HCT116 (cell line): ENCODE measurements around the gene PXN. TPM values are rescaled to one million over a fixed set of nuclear protein-coding genes. Genes with fewer than 3 reads are reported as not detected.

Experiments used
- ATAC-seq: fragments of 200-7000 bp; cut with Tn5 transposase; 2 replicates; pipeline ENCODE4 v1.9.1; 2020; ENCODE audit warnings: mild to moderate bottlenecking, moderate library complexity
- BruUV-seq: library from RNA; stranded (reverse); fragments of 400-500 nt; replicated peaks from 2 replicates; lab custom pipeline; 2021; lab: Mats Ljungman, UMichigan
- CTCF ChIA-PET: fragments of 300-600 bp; sonication (Branson Sonifier 250); formaldehyde crosslinking; loops from one replicate; lab custom pipeline; 2021; ENCODE audit warnings: antibody characterized with exemption; lab: Charles Lee
- POLR2A ChIA-PET: fragments of 300-600, 350-600 bp; sonication (Branson Sonifier 250); formaldehyde crosslinking; loops from one replicate; lab custom pipeline; 2021; ENCODE audit warnings: antibody characterized with exemption; lab: Charles Lee
- RAD21 ChIA-PET, 2 experiments: fragments of 300-600 bp; sonication (Branson Sonifier 250); formaldehyde crosslinking; loops; one replicate each; lab custom pipeline; 2023; ENCODE audit warnings: low total read pairs in 2 of 2; ENCODE audit not compliant: uncharacterized antibody in 2 of 2, unreplicated experiment in 2 of 2, low non-redundant PET in 1 of 2; lab: Charles Lee
- DNase-seq: peaks from one replicate; pipeline ENCODE4 v3.0.0-alpha.2; 2010; ENCODE audit warnings: low read depth, low spot score
- H2AFZ ChIP-seq: fragments of 200-600 bp; shearing (Covaris generic), sonication (generic); 2 replicates; pipeline ENCODE4 v1.6.1; 2017; ENCODE audit warnings: low read depth, mixed run types, mixed read lengths, antibody characterized with exemption, low read length; ENCODE audit not compliant: poor library complexity, severe bottlenecking
- H3K27ac ChIP-seq: 2 replicates; pipeline ENCODE4 v1.5.1; 2012; ENCODE audit warnings: low read depth, low read length
- H3K27me3 ChIP-seq: fragments of 200-600 bp; sonication (generic); 2 replicates; pipeline ENCODE4 v1.6.1; 2016; ENCODE audit warnings: mixed run types, low read length, mixed read lengths; ENCODE audit not compliant: insufficient read depth
- H3K36me3 ChIP-seq, 2 experiments: fragments of 200-500 bp in 1 of 2; fragments of 200-600 bp in 1 of 2; sonication (Bioruptor generic) in 1 of 2; sonication (generic) in 1 of 2; 2 replicates each; pipeline versions ENCODE4 v1.5.1 to v1.6.1; 2014 to 2016; ENCODE audit warnings: low read length in 2 of 2, inconsistent platforms in 1 of 2, mixed read lengths in 1 of 2, mixed run types in 1 of 2; ENCODE audit not compliant: insufficient read depth in 2 of 2, control insufficient read depth in 1 of 2
- H3K4me1 ChIP-seq, 2 experiments: fragments of 200-600 bp in 1 of 2; sonication (generic) in 1 of 2; 2 replicates each; pipeline versions ENCODE4 v1.5.1 to v1.6.1; 2012 to 2017; ENCODE audit warnings: low read length in 2 of 2, inconsistent platforms in 1 of 2, mild to moderate bottlenecking in 1 of 2, mixed read lengths in 1 of 2, mixed run types in 1 of 2, moderate library complexity in 1 of 2; ENCODE audit not compliant: insufficient read depth in 2 of 2, control insufficient read depth in 1 of 2
- H3K4me2 ChIP-seq: fragments of 200-600 bp; sonication (generic); 2 replicates; pipeline ENCODE4 v1.6.1; 2017; ENCODE audit warnings: mixed run types, low read length, mixed read lengths
- H3K4me3 ChIP-seq, 2 experiments: fragments of 200-600 bp in 1 of 2; sonication (generic) in 1 of 2; replicated peaks in 1 of 2; 2 replicates each; pipeline ENCODE4 v1.5.1; 2011 to 2016; ENCODE audit warnings: low read length in 2 of 2, control low read depth in 1 of 2, low read depth in 1 of 2, mild to moderate bottlenecking in 1 of 2, mixed read lengths in 1 of 2, mixed run types in 1 of 2
- H3K79me2 ChIP-seq: fragments of 200-600 bp; sonication (generic); 2 replicates; pipeline ENCODE4 v1.6.1; 2017; ENCODE audit warnings: mild to moderate bottlenecking, mixed run types, low read length, moderate library complexity, mixed read lengths; ENCODE audit not compliant: insufficient read depth
- H3K9ac ChIP-seq: fragments of 200-600 bp; sonication (generic); 2 replicates; pipeline ENCODE4 v1.6.1; 2016; ENCODE audit warnings: low read length, mixed read lengths
- H3K9me2 ChIP-seq: fragments of 200-600 bp; sonication (generic), shearing (Covaris generic); 2 replicates; pipeline ENCODE4 v1.6.1; 2017; ENCODE audit warnings: mixed run types, mild to moderate bottlenecking, moderate library complexity; ENCODE audit not compliant: insufficient read depth
- H3K9me3 ChIP-seq, 2 experiments: fragments of 200-500 bp in 1 of 2; fragments of 200-600 bp in 1 of 2; sonication (Bioruptor generic) in 1 of 2; sonication (generic) in 1 of 2; 2 replicates each; pipeline ENCODE4 v1.6.1; 2014 to 2017; ENCODE audit warnings: low read length in 2 of 2, mixed read lengths in 2 of 2, inconsistent platforms in 1 of 2, low read depth in 1 of 2, mild to moderate bottlenecking in 1 of 2, mixed run types in 1 of 2, moderate library complexity in 1 of 2; ENCODE audit not compliant: control insufficient read depth in 1 of 2, insufficient read depth in 1 of 2
- H4K20me1 ChIP-seq: fragments of 200-600 bp; sonication (generic), shearing (Covaris generic); 2 replicates; pipeline ENCODE4 v1.6.1; 2017; ENCODE audit warnings: mixed run types, mild to moderate bottlenecking, moderate library complexity; ENCODE audit not compliant: insufficient read depth
- CBX3 ChIP-seq: IDR thresholded peaks from 2 replicates; pipeline ENCODE4 v1.6.1; 2012; ENCODE audit warnings: low read depth
- CEBPB ChIP-seq: IDR thresholded peaks from 2 replicates; pipeline ENCODE4 v1.6.1; 2012; ENCODE audit warnings: low read depth
- CTCF ChIP-seq, 3 experiments: fragments of 200-600 bp in 1 of 3; sonication (generic) in 1 of 3; IDR thresholded peaks in 2 of 3; conservative IDR thresholded peaks in 1 of 3; 2 replicates each; pipeline ENCODE4 v1.5.1; 2012 to 2017; ENCODE audit warnings: low read depth in 2 of 3, low read length in 2 of 3, antibody characterized with exemption in 1 of 3, borderline replicate concordance in 1 of 3, control low read depth in 1 of 3, mild to moderate bottlenecking in 1 of 3, mixed read lengths in 1 of 3, mixed run types in 1 of 3, moderate library complexity in 1 of 3; ENCODE audit not compliant: insufficient read depth in 1 of 3
- ELF1 ChIP-seq: IDR thresholded peaks from 2 replicates; pipeline ENCODE4 v1.6.1; 2012; ENCODE audit warnings: low read depth, borderline replicate concordance
- EZH2 ChIP-seq: fragments of 200-600 bp; sonication (generic); IDR thresholded peaks from 2 replicates; pipeline ENCODE4 v1.6.1; 2017; ENCODE audit warnings: antibody characterized with exemption, mixed run types
- EZH2phosphoT487 ChIP-seq: fragments of 200-600 bp; IDR thresholded peaks from 2 replicates; pipeline ENCODE4 v1.6.1; 2018; ENCODE audit warnings: antibody characterized with exemption, borderline replicate concordance
- FOSL1 ChIP-seq: IDR thresholded peaks from 2 replicates; pipeline ENCODE4 v1.6.1; 2012; ENCODE audit warnings: low read depth
- JUND ChIP-seq: IDR thresholded peaks from 2 replicates; pipeline ENCODE4 v1.6.1; 2012
- MAX ChIP-seq: IDR thresholded peaks from 2 replicates; pipeline ENCODE4 v1.6.1; 2012
- POLR2A ChIP-seq: IDR thresholded peaks from 2 replicates; pipeline ENCODE4 v1.7.0; 2011; ENCODE audit warnings: borderline replicate concordance; ENCODE audit not compliant: insufficient read depth, insufficient read length; ENCODE audit errors: extremely low read depth
- POLR2AphosphoS5 ChIP-seq: IDR thresholded peaks from 2 replicates; pipeline ENCODE4 v1.6.1; 2011; ENCODE audit warnings: mild to moderate bottlenecking, low read depth, low read length, moderate library complexity
- RAD21 ChIP-seq: IDR thresholded peaks from 2 replicates; pipeline ENCODE4 v1.6.1; 2012; ENCODE audit warnings: low read depth, mild to moderate bottlenecking
- REST ChIP-seq: IDR thresholded peaks from 2 replicates; pipeline ENCODE4 v1.6.1; 2012; ENCODE audit warnings: low read depth
- SIN3A ChIP-seq: IDR thresholded peaks from 2 replicates; pipeline ENCODE4 v1.6.1; 2012; ENCODE audit warnings: low read depth
- SP1 ChIP-seq: IDR thresholded peaks from 2 replicates; pipeline ENCODE4 v1.6.1; 2012; ENCODE audit warnings: low read depth
- SRF ChIP-seq: IDR thresholded peaks from 2 replicates; pipeline ENCODE4 v1.6.1; 2012; ENCODE audit warnings: low read depth
- TCF7L2 ChIP-seq: IDR thresholded peaks from 2 replicates; pipeline ENCODE4 v1.7.0; 2011; ENCODE audit warnings: borderline replicate concordance, inconsistent platforms; ENCODE audit not compliant: insufficient read depth, insufficient read length; ENCODE audit errors: extremely low read depth
- YY1 ChIP-seq: IDR thresholded peaks from 2 replicates; pipeline ENCODE4 v1.6.1; 2011; ENCODE audit warnings: low read length, low read depth, moderate library complexity, mild to moderate bottlenecking; ENCODE audit not compliant: insufficient replicate concordance; ENCODE audit errors: extremely low read depth
- ZBTB33 ChIP-seq: IDR thresholded peaks from 2 replicates; pipeline ENCODE4 v1.6.1; 2011; ENCODE audit warnings: mild to moderate bottlenecking, low read length, moderate library complexity; ENCODE audit not compliant: insufficient replicate concordance; ENCODE audit errors: extremely low read depth
- intact Hi-C: fragments of 100-400 bp; cut with micrococcal nuclease; formaldehyde crosslinking; loops from 2 replicates; pipeline ENCODE4 v1.10.0; 2022
- total RNA-seq: library from RNA; stranded (reverse); gene quantifications from one replicate; pipeline ENCODE4 v1.2.1, GENCODE V29; 2021; ENCODE audit not compliant: unreplicated experiment

Gene PXN
- total RNA-seq, 1 experiment from 2014 or later = 211 TPM

GRCh38 chr12:120284381-120284780 is 18.9 kb upstream of the PXN start (continued):
- no peak for TF ChIP-seq JUND
- no peak for TF ChIP-seq EZH2phosphoT487
- TF ChIP-seq CEBPB = no peak

- no TSS peak for BruUV-seq
- Histone ChIP-seq H4K20me1 (no peaks in the 10 kb centered on the region), H3K9me2 (no peaks in the 10 kb centered on the region), H3K27ac (no peak overlapping the region), H3K4me2 (no peak overlapping the region), H3K27me3 (no peaks in the 10 kb centered on the region), H3K4me1 (peaks cover 3 to 15% of the 10 kb centered on the region in 2 experiments; a peak in 3 of 4 replicates), H3K36me3 (no peaks in the 10 kb centered on the region), H3K4me3 (no peak overlapping the region), H3K9ac (no peak overlapping the region), H3K79me2 (no peaks in the 10 kb centered on the region), H2AFZ (no peak overlapping the region), H3K9me3 (no peaks in the 10 kb centered on the region)
- DNase-seq (no peak), ATAC-seq (no peak)
- no peak for TF ChIP-seq POLR2AphosphoS5
- TF ChIP-seq RAD21 = no peak
- TF ChIP-seq YY1 = no peak
- TF ChIP-seq EZH2phosphoT487 = no peak
- no peak for TF ChIP-seq ELF1
- no peak for TF ChIP-seq TCF7L2
- TF ChIP-seq MAX = no peak
- no peak for TF ChIP-seq CBX3
- no peak for TF ChIP-seq CTCF (IDR thresholded peaks at IDR 0.05 in 2 of 3, conservative IDR thresholded peaks at IDR 0.05 in 1 of 3; ENCODE audit: borderline replicate concordance in 1 of 3, insufficient read depth in 1 of 3, low read depth in 2 of 3, low read length in 2 of 3)
- TF ChIP-seq SIN3A = no peak
- TF ChIP-seq CEBPB = no peak
- no peak for TF ChIP-seq REST
- no peak for TF ChIP-seq FOSL1
- TF ChIP-seq SP1 = no peak
- TF ChIP-seq SRF = no peak
- no peak for TF ChIP-seq POLR2A
- no peak for TF ChIP-seq EZH2
- no peak for TF ChIP-seq ZBTB33
- ChIA-PET POLR2A (interaction anchor here (1.0 to 5.0 kb wide), 2 partner anchors 9 to 82 kb away, joined by 3 to 29 read pairs; partner anchors contain the start of genes RNU4-1, RNU4-2 and RPLP0), CTCF (interaction anchor here (1.6 kb wide), 1 partner anchor 55 kb away, joined by 4 read pairs; no protein-coding TSS in a partner anchor), RAD21 (no interaction called here)
- intact Hi-C loops = no loop called here
Measured at GRCh38 chr12:120283318-120283717, 17.8 kb upstream of the PXN start.
